M059J (cell line): ENCODE measurements around the gene QSOX1. TPM values are rescaled to one million over a fixed set of nuclear protein-coding genes. Genes with fewer than 3 reads are reported as not detected.

Experiments used
- DNase-seq: peaks from one replicate; pipeline ENCODE4 v3.0.0-alpha.2; 2012; ENCODE audit warnings: low read depth
- total RNA-seq: library from RNA; depleted of rRNA; stranded (reverse); fragments of >200 nt; shearing (Covaris generic); gene quantifications from 2 replicates; pipeline ENCODE4 v1.2.3, GENCODE V29; 2014

QSOX1 gene
- total RNA-seq, 1 experiment from 2014 or later, result 330 TPM

GRCh38 chr1:180213401-180214170 lies 58.9 kb downstream of the QSOX1 start:
- DNase-seq, result peak; percentile 64

DNA sequence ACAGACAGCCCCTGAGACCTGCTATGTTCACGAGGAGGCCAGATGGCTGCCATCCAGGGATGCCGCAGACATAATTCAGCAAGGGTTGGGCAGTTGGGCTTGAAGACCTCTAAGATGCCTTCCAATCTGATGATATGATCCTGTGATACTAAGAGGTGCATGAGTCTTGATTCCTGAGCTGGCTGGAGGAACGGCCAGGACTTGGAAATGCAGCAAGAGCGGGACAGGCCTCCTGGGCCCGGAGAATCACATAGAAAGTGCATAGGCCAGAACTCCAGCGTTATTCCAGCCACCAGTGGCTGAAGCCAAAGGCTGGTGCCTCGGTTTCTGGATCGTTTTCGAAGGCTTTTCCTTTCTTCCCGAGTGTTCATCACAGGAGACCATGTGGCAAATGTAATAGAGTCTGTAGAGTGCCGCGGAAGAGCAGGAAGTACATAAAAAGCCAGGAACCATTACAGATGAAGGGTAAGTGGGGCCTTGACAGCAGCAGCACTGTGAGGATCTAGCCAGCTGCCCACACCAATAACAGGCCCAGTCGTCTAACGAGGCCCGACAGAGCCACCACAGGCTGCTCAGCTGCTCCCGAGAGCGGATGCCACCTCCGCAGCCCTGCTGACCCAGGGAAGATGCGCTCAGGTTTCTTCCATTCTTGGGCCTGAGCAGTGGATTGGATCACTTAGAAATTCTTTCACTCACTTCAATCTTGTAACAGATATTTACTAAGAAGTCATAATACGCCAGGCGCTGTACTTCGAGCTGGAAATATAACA lies 61.4 kb downstream of the QSOX1 start:
- no peak for DNase-seq

- no peak for DNase-seq
Measured at GRCh38 chr1:180217006-180217405, 62.3 kb downstream of the QSOX1 start.

GRCh38 chr1:180218806-180219765 lies 64.4 kb downstream of the QSOX1 start:
- DNase-seq, result no peak

DNA sequence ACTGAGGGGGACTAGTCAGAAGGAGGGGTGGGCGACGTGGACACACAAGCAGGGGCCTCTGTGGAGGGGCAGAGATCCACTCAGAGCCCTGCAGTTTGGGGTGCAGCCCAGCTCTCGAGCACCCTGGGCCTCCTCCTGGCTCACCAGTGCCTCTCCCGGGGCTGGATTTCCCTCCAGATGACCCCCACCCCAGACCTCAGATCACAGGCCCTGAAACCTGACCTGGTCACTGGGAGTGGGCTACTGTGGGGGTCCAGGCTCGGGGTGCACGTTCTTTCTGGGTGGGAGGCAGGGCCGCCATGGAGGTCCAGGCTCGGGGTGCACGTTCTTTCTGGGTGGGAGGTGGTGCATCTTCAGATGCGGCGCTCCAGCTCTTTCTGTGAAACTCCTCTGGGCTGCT lies 65.1 kb downstream of the QSOX1 start:
- DNase-seq, result no peak

- no peak for DNase-seq
Measured at GRCh38 chr1:180221462-180221861, 66.8 kb downstream of the QSOX1 start.

GRCh38 chr1:180224902-180225301 lies 70.2 kb downstream of the QSOX1 start:
- no peak for DNase-seq

DNA sequence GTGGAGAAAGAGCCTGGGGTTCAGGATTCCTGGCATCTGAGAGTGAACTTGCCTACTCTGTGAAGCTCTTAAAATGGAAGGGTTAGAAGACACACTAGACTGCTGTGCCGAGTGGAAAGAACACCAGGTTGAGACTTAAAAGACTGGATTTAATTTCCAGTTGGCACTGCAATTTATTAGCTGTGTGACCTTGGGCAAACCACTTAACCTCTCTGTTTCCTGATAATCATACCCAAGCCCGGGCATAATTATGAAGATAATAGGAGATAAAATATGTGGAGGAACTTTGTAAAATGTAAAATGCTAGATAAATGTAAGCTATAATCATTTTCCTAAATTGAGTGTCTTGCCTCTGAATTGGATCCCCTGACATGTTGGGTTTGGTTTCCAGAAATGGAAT lies 70.7 kb downstream of the QSOX1 start:
- DNase-seq, result no peak

DNA sequence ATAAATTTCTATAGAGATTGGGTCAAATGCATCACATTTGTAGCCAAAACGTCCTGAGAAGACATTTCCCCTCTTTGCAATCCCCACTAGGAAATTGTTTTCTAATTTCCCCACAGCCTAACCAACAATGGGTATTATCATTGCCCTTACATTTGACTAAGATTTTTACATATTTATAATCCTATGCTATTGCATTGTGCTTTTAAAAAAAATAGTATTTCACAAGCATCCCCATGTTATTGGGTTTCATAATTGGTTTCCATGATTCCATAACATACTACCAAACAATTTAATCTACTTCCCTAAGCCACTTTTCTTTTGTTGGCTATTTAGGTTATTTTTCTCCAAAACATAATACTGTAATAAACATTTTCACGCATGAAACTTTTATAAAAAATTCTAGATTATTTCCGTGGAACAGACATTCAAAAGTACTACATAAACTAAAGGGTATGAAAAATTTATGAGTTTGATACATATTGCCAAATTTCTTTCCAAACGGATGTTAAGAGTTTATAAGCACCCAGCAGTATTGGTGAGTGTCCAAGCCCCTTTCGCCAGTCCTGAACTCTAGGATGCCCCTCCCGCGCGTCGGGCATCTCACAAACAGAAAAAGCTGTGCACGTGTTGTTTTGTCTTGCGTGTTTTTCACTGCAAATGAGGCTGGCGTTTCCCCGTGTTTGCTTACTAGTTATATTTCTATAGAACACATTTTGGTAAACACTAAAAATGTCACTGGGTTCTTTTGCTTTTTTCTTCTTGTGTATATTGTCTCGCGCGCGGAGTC lies 73.4 kb downstream of the QSOX1 start:
- DNase-seq, result no peak

DNA sequence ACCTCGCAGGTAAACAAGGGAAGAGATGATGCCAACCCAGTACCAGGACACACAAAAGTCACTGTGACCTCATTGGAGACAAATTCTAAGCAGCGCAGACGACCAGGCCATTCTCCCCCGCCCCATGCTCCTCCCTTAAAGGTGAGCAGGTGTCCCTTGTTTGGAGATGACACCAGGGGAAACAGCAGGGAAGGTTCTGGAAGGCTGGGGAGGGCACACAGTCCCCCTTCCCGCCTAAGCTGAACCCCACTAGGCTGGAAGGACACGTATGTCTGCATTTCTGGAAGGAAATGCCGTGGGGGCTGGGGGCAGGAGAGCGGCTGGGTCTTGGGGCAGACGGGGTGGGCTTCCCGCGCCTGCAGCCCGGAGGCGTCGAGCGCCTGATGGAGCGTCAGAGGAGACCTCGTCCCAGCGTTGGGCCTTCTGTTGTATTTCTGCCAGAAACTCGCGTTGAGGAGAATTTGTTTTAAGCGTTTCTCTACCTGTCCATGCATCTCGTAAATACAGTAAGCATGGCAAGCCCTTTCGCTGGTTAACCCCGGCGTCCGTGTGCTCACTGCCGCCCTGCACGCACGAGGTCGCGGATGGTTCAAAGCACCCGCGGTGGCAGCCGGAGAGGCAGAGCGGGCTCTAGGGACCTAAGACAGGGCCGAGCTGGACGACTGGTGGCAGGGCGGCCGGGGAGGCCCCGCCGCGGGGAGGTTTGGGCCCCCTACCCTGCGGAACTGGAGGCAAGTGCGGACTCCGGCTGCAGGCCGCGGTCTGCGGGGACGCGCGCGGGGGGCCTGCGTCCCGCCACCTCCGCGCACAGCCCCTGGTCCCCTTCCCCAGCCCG lies 74.2 kb downstream of the QSOX1 start:
- peak; percentile 28 for DNase-seq

DNA sequence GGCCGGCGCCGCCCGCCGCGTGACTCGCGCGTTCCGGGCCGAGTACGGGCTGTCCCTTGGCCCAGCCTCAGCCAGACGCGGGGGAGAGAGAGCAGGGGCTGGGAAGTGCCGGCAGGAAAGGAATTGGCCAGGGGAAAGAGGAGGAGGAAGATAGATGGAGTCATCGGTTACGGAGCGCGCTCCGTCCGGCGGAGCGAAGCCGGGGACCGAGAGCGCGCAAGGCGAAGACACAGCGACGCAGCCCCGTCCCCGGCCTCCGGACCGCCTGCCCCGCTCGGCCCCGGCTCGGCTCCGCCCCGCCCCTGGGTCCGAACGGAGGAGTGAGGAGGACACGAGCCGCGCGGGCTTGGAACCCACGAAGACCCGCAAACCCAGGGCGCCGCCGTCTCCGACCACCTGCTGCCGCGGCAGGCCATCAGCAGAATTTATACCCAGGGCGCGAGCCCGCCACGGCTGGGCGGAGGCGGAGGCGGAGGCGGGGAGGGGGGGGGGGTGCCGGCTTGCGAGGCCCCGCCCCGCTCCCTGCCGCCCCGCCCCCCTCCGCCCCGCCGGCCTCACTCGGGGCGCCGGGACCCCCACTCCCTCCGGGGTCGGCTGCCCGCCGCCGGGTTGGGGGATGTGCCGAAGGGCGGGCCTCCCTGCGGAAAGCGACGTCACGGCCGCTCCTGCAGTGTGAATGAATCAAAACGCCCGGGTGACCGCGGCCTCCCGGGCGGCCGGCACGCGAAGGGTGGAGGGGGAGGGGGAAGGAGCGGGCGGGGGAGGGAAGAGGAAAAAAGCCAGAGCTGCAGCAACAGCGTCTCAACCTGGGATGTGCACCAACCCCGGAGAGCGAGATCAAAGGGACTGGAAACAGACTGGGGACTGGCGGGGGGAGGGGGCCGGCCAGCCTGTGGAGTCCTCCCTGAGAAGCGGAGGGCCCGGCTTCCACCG lies 75.1 kb downstream of the QSOX1 start, which contains the start of gene LHX4:
LHX4 (plus strand) TSS at position 782 of the 933 bp plus-strand sequence. CDS start 266 bp downstream, outside the sequence.
- DNase-seq, result peak; percentile 53

GRCh38 chr1:180230416-180230790 lies 75.7 kb downstream of the QSOX1 start:
- no peak for DNase-seq

DNA sequence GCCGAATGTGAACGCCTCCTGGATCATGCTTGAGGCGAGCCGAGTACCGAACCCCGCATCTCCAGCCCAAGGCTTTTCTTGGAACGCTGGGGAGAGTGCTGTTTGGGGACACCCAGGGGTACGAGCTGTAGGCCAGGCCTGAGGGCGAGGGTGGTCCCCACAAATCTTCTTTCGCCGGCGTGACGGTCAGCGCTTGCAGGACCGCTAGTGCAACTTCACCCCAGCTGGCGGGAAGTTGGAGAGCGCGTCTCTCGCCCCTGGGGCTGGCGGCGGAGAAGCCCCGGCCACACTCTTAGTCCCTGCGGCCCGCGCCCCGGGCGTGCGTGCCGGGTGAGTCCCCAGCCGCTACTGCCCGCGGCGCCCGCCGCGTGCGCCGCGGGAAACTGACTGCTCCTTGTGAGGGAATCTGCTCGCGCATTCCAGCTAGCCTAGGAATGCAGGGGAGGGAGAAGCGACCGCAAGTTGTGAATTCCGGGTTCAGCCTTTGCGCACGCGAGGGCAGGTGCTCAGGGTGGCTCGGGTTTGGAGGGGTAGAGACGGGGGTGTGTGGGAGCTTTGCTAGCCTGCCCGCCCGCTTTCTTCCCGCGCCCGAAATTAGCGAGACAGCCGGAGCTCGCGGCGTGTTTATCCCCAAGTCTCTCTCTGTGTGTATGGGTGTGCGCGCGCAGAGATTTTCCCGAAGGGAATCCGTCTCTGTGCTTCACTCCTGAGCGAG lies 76.3 kb downstream of the QSOX1 start:
- peak; percentile 71 for DNase-seq

GRCh38 chr1:180231506-180231921 lies 76.8 kb downstream of the QSOX1 start:
- peak; percentile 73 for DNase-seq

- DNase-seq, result no peak
Measured at GRCh38 chr1:180231936-180232335, 77.3 kb downstream of the QSOX1 start.

- DNase-seq, result no peak
Measured at GRCh38 chr1:180232521-180233043, 77.9 kb downstream of the QSOX1 start.

- no peak for DNase-seq
Measured at GRCh38 chr1:180233191-180234011, 78.7 kb downstream of the QSOX1 start.
